GM12891 (cell line): ENCODE data around the gene DPYSL3.
"Not testable (repeated sequence)": the region's sequence is repeated elsewhere in the genome, so short reads cannot be mapped to it uniquely, and the experiment has no call there.

ENCODE experiments used
- DNase-seq: peaks from one replicate; pipeline ENCODE4 v3.0.0; 2011; ENCODE audit warnings: low spot score; ENCODE audit not compliant: insufficient read length
- FAIRE-seq: peaks from 2 replicates; lab custom pipeline; 2011; peaks lifted over from hg19 to GRCh38; lab: Jason Lieb, UNC
- PAX5 ChIP-seq: IDR thresholded peaks from 2 replicates; pipeline ENCODE4 v1.6.1; 2011; ENCODE audit warnings: low read length, moderate library complexity, mild to moderate bottlenecking; ENCODE audit not compliant: insufficient read depth, severe bottlenecking
- POLR2A ChIP-seq: IDR thresholded peaks from 2 replicates; pipeline ENCODE4 v1.6.1; 2011; ENCODE audit warnings: low read depth, low read length, control low read depth
- POLR2AphosphoS5 ChIP-seq: IDR thresholded peaks from 2 replicates; pipeline ENCODE4 v1.6.1; 2011; ENCODE audit warnings: low read depth, low read length, control low read depth
- POU2F2 ChIP-seq: IDR thresholded peaks from 2 replicates; pipeline ENCODE4 v1.6.1; 2011; ENCODE audit warnings: low read depth, mild to moderate bottlenecking, control low read depth, low read length, moderate library complexity
- SPI1 ChIP-seq: IDR thresholded peaks from 2 replicates; pipeline ENCODE4 v1.6.1; 2011; ENCODE audit warnings: low read depth, low read length, control low read depth
- TAF1 ChIP-seq: IDR thresholded peaks from 2 replicates; pipeline ENCODE4 v1.6.1; 2011; ENCODE audit warnings: low read depth, low read length, control low read depth

Gene DPYSL3

GRCh38 chr5:147381555-147381954 is 128.3 kb downstream of the DPYSL3 start:
- no peak for DNase-seq
- TF ChIP-seq POLR2A: no peak
- no peak for TF ChIP-seq PAX5
- no peak for TF ChIP-seq POU2F2
- no peak for TF ChIP-seq TAF1
- TF ChIP-seq SPI1: no peak
- TF ChIP-seq POLR2AphosphoS5: no peak
- FAIRE-seq: no peak

GRCh38 chr5:147377682-147378081 is 132.2 kb downstream of the DPYSL3 start:
- FAIRE-seq (no peak), DNase-seq (no peak)
- no peak for TF ChIP-seq TAF1
- no peak for TF ChIP-seq POLR2AphosphoS5
- no peak for TF ChIP-seq POLR2A
- TF ChIP-seq SPI1: no peak
- no peak for TF ChIP-seq POU2F2
- no peak for TF ChIP-seq PAX5

- TF ChIP-seq TAF1 (no peak), SPI1 (no peak), POLR2A (no peak), PAX5 (no peak), POU2F2 (no peak), POLR2AphosphoS5 (no peak)
- FAIRE-seq (no peak), DNase-seq (no peak)
These were observed 134.7 kb downstream of the DPYSL3 start for GRCh38 chr5:147375151-147375550.

- no peak for DNase-seq
- TF ChIP-seq POLR2A: no peak
- TF ChIP-seq PAX5: no peak
- no peak for TF ChIP-seq POU2F2
- no peak for FAIRE-seq
These were observed 136.5 kb downstream of the DPYSL3 start for GRCh38 chr5:147373328-147373727.

GRCh38 chr5:147372191-147372590 is 137.7 kb downstream of the DPYSL3 start:
- FAIRE-seq: no peak
- TF ChIP-seq TAF1 (no peak), POLR2AphosphoS5 (no peak), SPI1 (no peak), PAX5 (no peak), POU2F2 (no peak), POLR2A (no peak)
- DNase-seq: no peak

GRCh38 chr5:147371290-147371689 is 138.6 kb downstream of the DPYSL3 start:
- DNase-seq (no peak), FAIRE-seq (no peak)
- no peak for TF ChIP-seq POLR2A

GRCh38 chr5:147369742-147370374 is 140.0 kb downstream of the DPYSL3 start:
- no peak for TF ChIP-seq POLR2A
- TF ChIP-seq TAF1: no peak
- no peak for TF ChIP-seq PAX5
- FAIRE-seq: no peak
- DNase-seq: no peak

GRCh38 chr5:147367381-147367780 is 142.5 kb downstream of the DPYSL3 start:
- not testable (repeated sequence) for DNase-seq, FAIRE-seq

- DNase-seq: no peak
- TF ChIP-seq SPI1: no peak
- TF ChIP-seq TAF1: no peak
- TF ChIP-seq PAX5: no peak
- TF ChIP-seq POU2F2: no peak
- FAIRE-seq: no peak
These were observed 148.3 kb downstream of the DPYSL3 start for GRCh38 chr5:147361441-147362175.

GRCh38 chr5:147360816-147361215 is 149.1 kb downstream of the DPYSL3 start:
- TF ChIP-seq SPI1: no peak
- TF ChIP-seq POU2F2: no peak
- TF ChIP-seq PAX5: no peak
- no peak for TF ChIP-seq POLR2AphosphoS5
- no peak for TF ChIP-seq POLR2A
- DNase-seq: no peak
- no peak for FAIRE-seq

- TF ChIP-seq POU2F2 (no peak), SPI1 (no peak), TAF1 (no peak), POLR2AphosphoS5 (no peak), PAX5 (no peak), POLR2A (no peak)
- FAIRE-seq: no peak
- no peak for DNase-seq
These were observed 150.3 kb downstream of the DPYSL3 start for GRCh38 chr5:147359581-147359980.
